GM10248 (cell line): ENCODE data around the gene COL8A2.

Experiments
- CTCF ChIA-PET: fragments of 300-600 bp; sonication (Branson Sonifier 250); formaldehyde crosslinking; extraction: SDS; loops from one replicate; lab custom pipeline; 2021; ENCODE audit warnings: antibody characterized with exemption; lab: Yijun Ruan, JAX
- POLR2A ChIA-PET: fragments of 350-650 bp; sonication (Branson Sonifier 250); formaldehyde crosslinking; extraction: SDS; loops from one replicate; lab custom pipeline; 2020; ENCODE audit warnings: antibody characterized with exemption; lab: Yijun Ruan, JAX
- DNase-seq: peaks from one replicate; pipeline ENCODE4 v3.0.0; 2012; ENCODE audit errors: extremely low spot score
- CTCF ChIP-seq: IDR thresholded peaks from 2 replicates; pipeline ENCODE4 v1.5.1; 2012; ENCODE audit warnings: mild to moderate bottlenecking, low read depth; ENCODE audit errors: extremely low read depth, missing control alignments, control extremely low read depth

The COL8A2 gene

DNA sequence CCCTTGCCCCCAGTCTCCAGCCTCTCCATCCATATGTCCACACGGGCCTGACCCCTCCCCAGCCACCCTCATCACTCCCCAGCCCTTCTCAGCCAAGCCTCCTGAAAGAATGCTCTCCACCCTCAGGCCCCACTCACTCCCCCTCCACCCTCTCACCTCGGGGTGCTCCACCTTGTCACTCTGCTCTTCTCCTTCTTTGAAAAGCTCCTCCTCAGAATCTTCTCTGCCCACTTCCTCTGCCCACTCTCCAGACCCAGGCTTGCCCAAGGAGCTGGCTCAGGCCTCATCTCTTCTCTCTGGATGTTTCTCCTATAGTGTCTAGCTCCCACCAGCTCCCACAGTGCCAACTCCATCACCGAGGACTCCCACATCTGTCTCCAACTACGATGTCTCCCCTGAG is 13.9 kb downstream of the COL8A2 start:
- no peak for DNase-seq
- CTCF ChIA-PET = interaction anchor here (0.9 to 2.1 kb wide), 3 partner anchors 9 to 20 kb away, joined by 3 to 5 read pairs (median 5); no protein-coding TSS in a partner anchor
- TF ChIP-seq CTCF = no peak
- POLR2A ChIA-PET = no interaction called here

- TF ChIP-seq CTCF = no peak
- ChIA-PET CTCF (interaction anchor here (1.0 to 2.1 kb wide), 4 partner anchors 10 to 176 kb away, joined by 4 to 5 read pairs (median 4); no protein-coding TSS in a partner anchor), POLR2A (no interaction called here)
- no peak for DNase-seq
Measured at GRCh38 chr1:36109041-36109679, 15.9 kb downstream of the COL8A2 start.

DNA sequence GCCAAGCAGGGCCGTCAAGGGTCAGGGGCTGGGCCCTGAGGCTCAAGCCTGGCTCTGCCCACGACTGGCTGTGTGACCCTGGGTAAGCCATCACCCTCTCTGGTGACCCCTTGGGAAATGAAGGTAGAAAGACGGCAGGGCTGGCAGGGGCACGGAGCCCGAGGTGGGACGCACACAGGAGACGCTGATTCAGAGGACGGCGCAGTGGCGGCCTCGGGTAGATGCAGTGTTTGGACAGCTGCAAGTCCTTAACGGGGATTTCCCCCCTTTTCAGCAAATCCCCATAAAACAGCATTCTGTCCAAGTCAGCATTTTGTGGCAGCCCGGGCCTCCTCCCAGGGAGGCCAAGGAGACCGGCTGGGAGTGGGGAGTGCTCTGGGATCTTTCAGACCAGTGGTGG is 16.7 kb downstream of the COL8A2 start:
- no peak for DNase-seq
- no peak for TF ChIP-seq CTCF
- ChIA-PET POLR2A (no interaction called here), CTCF (no interaction called here)

GRCh38 chr1:36107394-36107793 is 17.6 kb downstream of the COL8A2 start:
- no peak for TF ChIP-seq CTCF
- ChIA-PET POLR2A (interaction anchor here (0.6 kb wide), 1 partner anchor 20 kb away, joined by 3 read pairs; no protein-coding TSS in a partner anchor), CTCF (interaction anchor here (1.2 to 19.1 kb wide), 4 partner anchors 21 to 81 kb away, joined by 3 to 226 read pairs (median 9); no protein-coding TSS in a partner anchor)
- DNase-seq = no peak

DNA sequence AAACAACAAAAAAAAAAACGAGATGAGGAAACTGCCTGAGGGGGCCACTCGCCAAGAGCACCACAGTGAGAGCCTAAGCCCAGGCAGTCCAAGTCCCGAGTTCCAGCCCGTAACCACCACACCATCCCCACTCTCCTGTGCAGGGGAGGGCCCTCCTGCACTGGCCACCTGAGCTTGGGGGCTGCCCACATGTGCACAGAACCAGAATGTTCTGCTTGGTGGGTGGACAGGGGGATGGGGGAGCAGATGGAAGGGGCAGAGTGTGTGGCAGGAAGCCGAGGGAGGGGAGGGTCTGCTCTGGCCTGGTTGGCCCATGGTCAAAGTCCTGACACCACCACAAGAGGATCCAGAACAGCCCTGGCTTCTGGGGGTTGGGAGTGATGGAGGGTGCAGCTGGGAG is 18.8 kb downstream of the COL8A2 start:
- no peak for DNase-seq
- TF ChIP-seq CTCF = no peak
- CTCF ChIA-PET = interaction anchor here (1.2 to 19.1 kb wide), 5 partner anchors 20 to 180 kb away, joined by 3 to 226 read pairs (median 4); no protein-coding TSS in a partner anchor
- POLR2A ChIA-PET = no interaction called here

- no peak for TF ChIP-seq CTCF
- no peak for DNase-seq
- POLR2A ChIA-PET = no interaction called here
- CTCF ChIA-PET = interaction anchor here (0.9 to 19.1 kb wide), 6 partner anchors 10 to 184 kb away, joined by 4 to 226 read pairs (median 5); partner anchors contain the start of gene TRAPPC3
Measured at GRCh38 chr1:36101546-36101945, 23.5 kb downstream of the COL8A2 start.
